ENCODE data around the gene SRSF4.
"Not testable (repeated sequence)": the region's sequence is repeated elsewhere in the genome, so short reads cannot be mapped to it uniquely, and the experiment has no call there.

SRSF4 gene

GRCh38 chr1:29117381-29117780 is 64.3 kb downstream of the SRSF4 start:
- peaks cover 67% of the 10 kb centered on the region for H3K36me3 Mint-ChIP-seq
- H3K4me1 Mint-ChIP-seq, result peaks cover 6% of the 10 kb centered on the region
- no peak for DNase-seq (ENCODE audit: low spot score in 2 of 2)
- H3K27ac Mint-ChIP-seq, result no peak overlapping the region
- H3K9me3 Mint-ChIP-seq, result no peaks in the 10 kb centered on the region
- H3K4me3 Mint-ChIP-seq, result no peak overlapping the region
- ATAC-seq, result no peak

GRCh38 chr1:29114654-29115053 is 67.0 kb downstream of the SRSF4 start:
- DNase-seq (ENCODE audit: low spot score in 2 of 2), result no peak
- Mint-ChIP-seq H3K9me3 (no peaks in the 10 kb centered on the region), H3K27ac (no peak overlapping the region), H3K4me3 (no peak overlapping the region), H3K36me3 (peaks cover 94% of the 10 kb centered on the region), H3K4me1 (peaks cover 6% of the 10 kb centered on the region)
- ATAC-seq, result no peak

GRCh38 chr1:29113413-29114117 is 68.1 kb downstream of the SRSF4 start:
- peak overlapping the region; percentile 13 for H3K27ac Mint-ChIP-seq
- DNase-seq (ENCODE audit: low spot score in 2 of 2) (no peak), ATAC-seq (peak; percentile 87)
- H3K9me3 Mint-ChIP-seq, result no peaks in the 10 kb centered on the region
- H3K4me1 Mint-ChIP-seq, result peaks cover 6% of the 10 kb centered on the region
- H3K36me3 Mint-ChIP-seq, result peaks cover 96% of the 10 kb centered on the region
- H3K4me3 Mint-ChIP-seq, result no peak overlapping the region

GRCh38 chr1:29112705-29113412 is 68.8 kb downstream of the SRSF4 start:
- H3K36me3 Mint-ChIP-seq, result peaks cover 89% of the 10 kb centered on the region

GRCh38 chr1:29108041-29108440 is 73.7 kb downstream of the SRSF4 start:
- not testable (repeated sequence) for ATAC-seq; H3K4me1 Mint-ChIP-seq; H3K27ac Mint-ChIP-seq; H3K4me3 Mint-ChIP-seq; H3K9me3 Mint-ChIP-seq; DNase-seq (ENCODE audit: low spot score in 2 of 2)
- peaks cover 59% of the 10 kb centered on the region for H3K36me3 Mint-ChIP-seq

More at GRCh38 chr1:29112705-29113412, 68.8 kb downstream of the SRSF4 start:
- Mint-ChIP-seq H3K9me3 (no peaks in the 10 kb centered on the region), H3K27ac (no peak overlapping the region), H3K4me1 (peaks cover 6% of the 10 kb centered on the region), H3K4me3 (no peak overlapping the region)
- DNase-seq (ENCODE audit: low spot score in 2 of 2), result no peak
- no peak for ATAC-seq

- H3K27ac Mint-ChIP-seq, result peak overlapping the region; percentile 56
- H3K36me3 Mint-ChIP-seq, result peaks cover 47% of the 10 kb centered on the region
Observed at GRCh38 chr1:29105822-29106221, 75.9 kb downstream of the SRSF4 start.

GRCh38 chr1:29100487-29100886 is 81.2 kb downstream of the SRSF4 start:
- H3K4me3 Mint-ChIP-seq, result no peak overlapping the region
- no peaks in the 10 kb centered on the region for H3K9me3 Mint-ChIP-seq
- H3K4me1 Mint-ChIP-seq, result peaks cover 8% of the 10 kb centered on the region
- no peak for ATAC-seq
- peaks cover 52% of the 10 kb centered on the region for H3K36me3 Mint-ChIP-seq
- no peak for DNase-seq (ENCODE audit: low spot score in 2 of 2)
- H3K27ac Mint-ChIP-seq, result no peak overlapping the region

More at GRCh38 chr1:29105822-29106221, 75.9 kb downstream of the SRSF4 start:
- ATAC-seq (no peak), DNase-seq (ENCODE audit: low spot score in 2 of 2) (no peak)
- Mint-ChIP-seq H3K9me3 (no peaks in the 10 kb centered on the region), H3K4me1 (no peaks in the 10 kb centered on the region), H3K4me3 (no peak overlapping the region)

GRCh38 chr1:29099286-29099685 is 82.4 kb downstream of the SRSF4 start:
- H3K4me1 Mint-ChIP-seq, result peaks cover 8% of the 10 kb centered on the region
- H3K36me3 Mint-ChIP-seq, result peaks cover 58% of the 10 kb centered on the region
- H3K4me3 Mint-ChIP-seq, result no peak overlapping the region
- H3K9me3 Mint-ChIP-seq, result no peaks in the 10 kb centered on the region
- DNase-seq (ENCODE audit: low spot score in 2 of 2), result no peak
- ATAC-seq, result no peak
- H3K27ac Mint-ChIP-seq, result no peak overlapping the region

All from stimulated activated effector memory CD8-positive, alpha-beta T cell treated with anti-CD3 and anti-CD28 coated beads, Interleukin-12 subunit alpha, Interleukin-12 subunit beta, amount 100 ng/mL, for 72 hours (primary cell).